OCI-LY3 (cell line): ENCODE results near the gene MXD3.

Experiments
- EZH2phosphoT487 ChIP-seq: fragments of 200-600 bp; shearing (Covaris generic); IDR thresholded peaks from 2 replicates; pipeline ENCODE4 v1.6.1; 2018; ENCODE audit warnings: antibody characterized with exemption, mixed run types, low read depth
- TF ChIP-seq, protein P1 (sequence below): fragments of 200-600, 300-600 bp; sonication (generic); IDR thresholded peaks from 2 replicates; pipeline ENCODE4 v1.5.1; 2014; ENCODE audit warnings: antibody characterized with exemption, low read length, low read depth

DNA sequence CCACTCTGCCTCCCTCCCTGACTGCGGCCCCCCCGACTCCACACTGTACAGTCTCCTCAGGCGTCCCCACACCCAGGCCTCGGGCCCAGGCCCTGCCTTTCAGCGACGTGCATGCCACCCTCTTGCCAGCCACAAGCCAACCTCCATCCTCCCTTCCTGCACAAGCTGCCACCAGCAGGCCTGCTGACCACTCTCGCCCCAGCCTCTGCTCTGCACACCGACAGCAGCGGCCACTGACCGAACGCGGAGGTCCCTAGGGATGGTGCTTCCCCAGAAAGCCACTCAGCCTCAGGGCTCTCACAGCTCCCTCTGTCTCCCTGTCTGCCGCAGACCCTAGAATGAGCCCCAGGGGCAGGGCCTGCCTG is 21.2 kb upstream of the MXD3 start:
- TF ChIP-seq, protein P1, sequence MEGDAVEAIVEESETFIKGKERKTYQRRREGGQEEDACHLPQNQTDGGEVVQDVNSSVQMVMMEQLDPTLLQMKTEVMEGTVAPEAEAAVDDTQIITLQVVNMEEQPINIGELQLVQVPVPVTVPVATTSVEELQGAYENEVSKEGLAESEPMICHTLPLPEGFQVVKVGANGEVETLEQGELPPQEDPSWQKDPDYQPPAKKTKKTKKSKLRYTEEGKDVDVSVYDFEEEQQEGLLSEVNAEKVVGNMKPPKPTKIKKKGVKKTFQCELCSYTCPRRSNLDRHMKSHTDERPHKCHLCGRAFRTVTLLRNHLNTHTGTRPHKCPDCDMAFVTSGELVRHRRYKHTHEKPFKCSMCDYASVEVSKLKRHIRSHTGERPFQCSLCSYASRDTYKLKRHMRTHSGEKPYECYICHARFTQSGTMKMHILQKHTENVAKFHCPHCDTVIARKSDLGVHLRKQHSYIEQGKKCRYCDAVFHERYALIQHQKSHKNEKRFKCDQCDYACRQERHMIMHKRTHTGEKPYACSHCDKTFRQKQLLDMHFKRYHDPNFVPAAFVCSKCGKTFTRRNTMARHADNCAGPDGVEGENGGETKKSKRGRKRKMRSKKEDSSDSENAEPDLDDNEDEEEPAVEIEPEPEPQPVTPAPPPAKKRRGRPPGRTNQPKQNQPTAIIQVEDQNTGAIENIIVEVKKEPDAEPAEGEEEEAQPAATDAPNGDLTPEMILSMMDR: no peak
- TF ChIP-seq EZH2phosphoT487: no peak
